Body of pancreas (tissue), 4 donors: ENCODE measurements around the gene ATE1. TPM values are rescaled to one million over a fixed set of nuclear protein-coding genes. Genes with fewer than 3 reads are reported as not detected.

Source experiments
- ATAC-seq: fragments of 150-250 bp; one replicate; pipeline ENCODE4 v1.9.1; 2016
- DNase-seq, 4 donors: peaks; one replicate each; pipeline ENCODE4 v3.0.0-alpha.2; 2019
- H3K27ac ChIP-seq, 4 donors: fragments of 200-600 bp; sonication (generic); 1 replicate in 3 of 4; 2 replicates in 1 of 4; pipeline versions ENCODE4 v1.5.1 to v1.6.1; 2016 to 2019; ENCODE audit warnings: mild to moderate bottlenecking in 1 of 4, mixed read lengths in 1 of 4, moderate library complexity in 1 of 4
- H3K27me3 ChIP-seq, 2 donors: fragments of 200-600 bp; sonication (generic); one replicate each; pipeline ENCODE4 v1.6.0; 2016; ENCODE audit warnings: mild to moderate bottlenecking in 1 of 2
- H3K36me3 ChIP-seq, 2 donors: fragments of 200-600 bp; sonication (generic); replicated peaks in 1 of 2; 2 replicates each; pipeline ENCODE4 v1.5.1; 2016; ENCODE audit warnings: low read depth in 2 of 2; ENCODE audit not compliant: insufficient read depth in 1 of 2
- H3K4me1 ChIP-seq: fragments of 200-600 bp; sonication (generic); one replicate; pipeline ENCODE4 v1.6.0; 2016
- H3K4me3 ChIP-seq, 2 donors: fragments of 200-600 bp; sonication (generic); 1 replicate in 1 of 2; 2 replicates in 1 of 2; pipeline ENCODE4 v1.5.1; 2016 to 2019
- H3K9me3 ChIP-seq, 3 donors: fragments of 200-600 bp; sonication (generic); 1 replicate in 2 of 3; 2 replicates in 1 of 3; pipeline ENCODE4 v1.5.1; 2016
- POLR2A ChIP-seq, 3 donors: fragments of 450-650 bp; IDR thresholded peaks; one replicate each; pipeline ENCODE4 v1.6.1; 2016; ENCODE audit warnings: antibody characterized with exemption in 3 of 3, mild to moderate bottlenecking in 2 of 3
- WGBS, 2 donors: methylation state at CpG; one replicate each; pipeline ENCODE4 v1.1.5; 2017; 5-methylcytosine and 5-hydroxymethylcytosine counted together
- intact Hi-C: fragments of 100-400 bp; cut with DNase I; formaldehyde crosslinking; loops from one replicate; pipeline ENCODE4 v1.15.1; 2023
- total RNA-seq, 2 donors: library from RNA; depleted of rRNA; stranded (reverse); fragments of >200 nt; gene quantifications; one replicate each; pipeline ENCODE4 v1.1.0, GENCODE V29; 2016
- TF ChIP-seq, protein P1 (sequence below), 7 experiments: fragments of 450-650 bp in 4 of 7; fragments of 200-600 bp in 3 of 7; sonication (generic) in 3 of 7; IDR thresholded peaks; one replicate each; pipeline ENCODE4 v1.5.1; 2016 to 2019; ENCODE audit warnings: antibody characterized with exemption in 7 of 7

The ATE1 gene
- total RNA-seq, 2 donors from 2014 or later: 15.0 to 19.8 TPM

DNA sequence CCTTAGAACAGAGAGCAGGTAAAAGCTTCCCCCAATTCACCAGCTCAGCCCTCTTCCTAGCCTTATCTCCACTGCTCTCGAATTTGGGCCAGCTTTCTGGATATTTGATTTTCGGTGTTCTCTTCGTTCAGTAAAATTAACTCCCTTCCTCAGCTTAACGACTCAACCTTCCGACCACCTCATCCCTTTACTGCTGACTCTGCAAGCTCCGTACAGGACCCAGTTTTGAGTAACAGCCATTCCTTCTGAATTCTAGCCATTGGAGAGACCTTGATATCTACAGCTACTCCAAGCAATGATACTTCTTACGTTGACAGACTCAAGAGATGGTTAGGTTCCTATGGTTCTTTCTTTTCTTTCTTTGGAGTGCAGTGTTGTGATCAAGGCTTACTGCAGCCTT lies 65.8 kb downstream of the ATE1 start:
- Histone ChIP-seq H3K4me3 (no peak overlapping the region), H3K36me3 (no peaks in the 10 kb centered on the region), H3K27ac (no peak overlapping the region), H3K27me3 (no peaks in the 10 kb centered on the region), H3K4me1 (no peaks in the 10 kb centered on the region), H3K9me3 (no peaks in the 10 kb centered on the region)
- WGBS, 2 donors: 90 to 96% methylated on average over 7 of the region's 7 CpGs
- no peak for TF ChIP-seq POLR2A (IDR thresholded peaks at IDR 0.05)
- TF ChIP-seq, protein P1, sequence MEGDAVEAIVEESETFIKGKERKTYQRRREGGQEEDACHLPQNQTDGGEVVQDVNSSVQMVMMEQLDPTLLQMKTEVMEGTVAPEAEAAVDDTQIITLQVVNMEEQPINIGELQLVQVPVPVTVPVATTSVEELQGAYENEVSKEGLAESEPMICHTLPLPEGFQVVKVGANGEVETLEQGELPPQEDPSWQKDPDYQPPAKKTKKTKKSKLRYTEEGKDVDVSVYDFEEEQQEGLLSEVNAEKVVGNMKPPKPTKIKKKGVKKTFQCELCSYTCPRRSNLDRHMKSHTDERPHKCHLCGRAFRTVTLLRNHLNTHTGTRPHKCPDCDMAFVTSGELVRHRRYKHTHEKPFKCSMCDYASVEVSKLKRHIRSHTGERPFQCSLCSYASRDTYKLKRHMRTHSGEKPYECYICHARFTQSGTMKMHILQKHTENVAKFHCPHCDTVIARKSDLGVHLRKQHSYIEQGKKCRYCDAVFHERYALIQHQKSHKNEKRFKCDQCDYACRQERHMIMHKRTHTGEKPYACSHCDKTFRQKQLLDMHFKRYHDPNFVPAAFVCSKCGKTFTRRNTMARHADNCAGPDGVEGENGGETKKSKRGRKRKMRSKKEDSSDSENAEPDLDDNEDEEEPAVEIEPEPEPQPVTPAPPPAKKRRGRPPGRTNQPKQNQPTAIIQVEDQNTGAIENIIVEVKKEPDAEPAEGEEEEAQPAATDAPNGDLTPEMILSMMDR (IDR thresholded peaks at IDR 0.05): no peak
- DNase-seq (no peak), ATAC-seq (no peak)
- intact Hi-C loops: no loop called here

DNA sequence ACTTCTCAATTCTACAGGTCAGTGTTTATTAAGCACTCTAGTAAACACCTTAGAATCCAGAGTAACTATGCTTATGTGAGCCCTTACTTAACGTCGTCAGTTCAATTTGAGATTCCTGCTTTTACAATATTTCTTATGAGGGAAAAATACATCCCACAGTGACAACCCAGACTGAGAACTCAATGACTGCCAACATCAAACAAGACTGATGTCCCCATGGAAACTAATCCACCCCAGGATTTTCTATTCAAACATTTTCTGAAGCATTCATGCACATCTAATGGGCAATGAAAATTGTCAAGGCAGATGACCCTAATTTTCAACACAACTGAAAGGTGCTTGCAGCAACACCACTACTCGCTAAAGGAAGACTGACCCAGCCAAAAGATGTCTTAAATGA lies 67.0 kb downstream of the ATE1 start:
- no peak overlapping the region for H3K27ac ChIP-seq
- no peaks in the 10 kb centered on the region for H3K4me1 ChIP-seq
- H3K9me3 ChIP-seq: no peaks in the 10 kb centered on the region
- no peaks in the 10 kb centered on the region for H3K36me3 ChIP-seq
- ATAC-seq (no peak), DNase-seq (no peak)
- H3K4me3 ChIP-seq: no peak overlapping the region
- TF ChIP-seq, protein P1 (IDR thresholded peaks at IDR 0.05): no peak
- TF ChIP-seq POLR2A (IDR thresholded peaks at IDR 0.05): no peak
- 90 to 93% methylated on average over 3 of the region's 3 CpGs for WGBS, 2 donors
- intact Hi-C loops: no loop called here
- no peaks in the 10 kb centered on the region for H3K27me3 ChIP-seq

GRCh38 chr10:121854809-121855445 lies 72.9 kb downstream of the ATE1 start:
- TF ChIP-seq POLR2A (IDR thresholded peaks at IDR 0.05): no peak
- TF ChIP-seq, protein P1 (IDR thresholded peaks at IDR 0.05): no peak
- Histone ChIP-seq H3K27me3 (no peaks in the 10 kb centered on the region), H3K36me3 (no peaks in the 10 kb centered on the region), H3K4me1 (no peaks in the 10 kb centered on the region), H3K9me3 (no peaks in the 10 kb centered on the region), H3K27ac (no peak overlapping the region), H3K4me3 (no peak overlapping the region)
- intact Hi-C loops: no loop called here
- DNase-seq (no peak), ATAC-seq (no peak)
- WGBS, 2 donors: 34 to 36% methylated on average over 4 of the region's 4 CpGs

DNA sequence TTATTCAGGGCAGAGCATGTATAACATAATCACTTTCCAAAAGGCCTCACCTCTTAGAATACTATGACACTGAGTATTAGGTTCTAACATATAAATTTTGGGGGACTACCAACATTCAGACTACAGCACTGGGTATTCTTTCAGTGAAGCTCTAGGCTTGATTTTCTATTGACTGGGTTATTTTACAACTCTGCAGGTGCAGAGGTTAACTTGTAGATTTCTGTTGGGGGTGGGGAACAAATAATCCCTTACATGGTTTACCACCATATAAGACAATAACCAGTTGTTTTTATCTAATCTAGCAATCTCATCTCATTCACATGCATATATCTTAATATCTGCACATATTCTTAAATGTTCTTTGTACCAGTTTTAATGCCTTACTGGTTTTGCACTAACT lies 73.9 kb downstream of the ATE1 start:
- ATAC-seq (no peak), DNase-seq (no peak)
- Histone ChIP-seq H3K36me3 (no peaks in the 10 kb centered on the region), H3K4me3 (no peak overlapping the region), H3K27me3 (no peaks in the 10 kb centered on the region), H3K27ac (no peak overlapping the region), H3K4me1 (no peaks in the 10 kb centered on the region), H3K9me3 (no peaks in the 10 kb centered on the region)
- no peak for TF ChIP-seq POLR2A (IDR thresholded peaks at IDR 0.05)
- TF ChIP-seq, protein P1 (IDR thresholded peaks at IDR 0.05): no peak
- intact Hi-C loops: no loop called here

GRCh38 chr10:121851786-121852185 lies 76.0 kb downstream of the ATE1 start:
- no peaks in the 10 kb centered on the region for H3K9me3 ChIP-seq
- H3K36me3 ChIP-seq: no peaks in the 10 kb centered on the region
- no peaks in the 10 kb centered on the region for H3K4me1 ChIP-seq
- intact Hi-C loops: no loop called here
- WGBS, 2 donors: 20 to 32% methylated on average over 1 of the region's 1 CpG
- no peak overlapping the region for H3K4me3 ChIP-seq
- no peaks in the 10 kb centered on the region for H3K27me3 ChIP-seq
- peak; percentile 13 to 56 (median 43) for DNase-seq
- no peak overlapping the region for H3K27ac ChIP-seq
- TF ChIP-seq, protein P1 (IDR thresholded peaks at IDR 0.05): no peak
- TF ChIP-seq POLR2A (IDR thresholded peaks at IDR 0.05): no peak
- peak; percentile 15 for ATAC-seq
